Heart left ventricle (tissue), 16 donors: ENCODE data around the gene PTPRU. TPM values are rescaled to one million over a fixed set of nuclear protein-coding genes. Genes with fewer than 3 reads are reported as not detected.

Source experiments
- ATAC-seq, 4 donors: fragments of 200-7000 bp; cut with Tn5 transposase; one replicate each; pipeline ENCODE4 v1.9.1; 2020 to 2022; ENCODE audit warnings: moderate library complexity in 4 of 4, mild to moderate bottlenecking in 3 of 4, moderate number of reproducible peaks in 1 of 4
- DNase-seq, 5 donors: peaks; one replicate each; pipeline ENCODE4 v3.0.0-alpha.2; 2020
- H3K27ac ChIP-seq, 12 donors: fragments of 200-600 bp; sonication (generic) in 4 of 12; one replicate each; pipeline versions ENCODE4 v1.5.0 to v1.8.0; 2016 to 2022; ENCODE audit warnings: mild to moderate bottlenecking in 2 of 12
- H3K27me3 ChIP-seq, 9 donors: fragments of 200-600 bp; sonication (generic) in 2 of 9; one replicate each; pipeline versions ENCODE4 v1.5.1 to v1.8.0; 2016 to 2022; ENCODE audit warnings: mild to moderate bottlenecking in 3 of 9
- H3K36me3 ChIP-seq, 9 donors: fragments of 200-600 bp; sonication (generic) in 2 of 9; one replicate each; pipeline versions ENCODE4 v1.5.0 to v1.8.0; 2018 to 2022; ENCODE audit warnings: mild to moderate bottlenecking in 2 of 9
- H3K4me1 ChIP-seq, 12 donors: fragments of 200-600 bp; sonication (generic) in 4 of 12; one replicate each; pipeline versions ENCODE4 v1.5.0 to v1.8.0; 2016 to 2022; ENCODE audit warnings: mild to moderate bottlenecking in 3 of 12
- H3K4me3 ChIP-seq, 12 donors: fragments of 200-600 bp; sonication (generic) in 4 of 12; one replicate each; pipeline versions ENCODE4 v1.5.0 to v1.8.0; 2017 to 2022; ENCODE audit warnings: mild to moderate bottlenecking in 9 of 12, moderate library complexity in 4 of 12
- H3K9me3 ChIP-seq, 12 donors: fragments of 200-600 bp; sonication (generic) in 4 of 12; one replicate each; pipeline versions ENCODE4 v1.5.0 to v1.8.0; 2016 to 2022; ENCODE audit warnings: mild to moderate bottlenecking in 1 of 12
- POLR2A ChIP-seq, 2 donors: fragments of 450-650 bp; IDR thresholded peaks; one replicate each; pipeline ENCODE4 v1.6.1; 2017; ENCODE audit warnings: antibody characterized with exemption in 2 of 2, mild to moderate bottlenecking in 2 of 2, moderate library complexity in 2 of 2
- WGBS, 4 donors: extraction: QIAGEN DNeasy Blood & Tissue Kit in 2 of 4; methylation state at CpG; one replicate each; pipeline versions ENCODE4 v1.1.5 to v1.1.7; 2013 to 2018; 5-methylcytosine and 5-hydroxymethylcytosine counted together
- intact Hi-C, 10 donors: fragments of 100-400 bp; cut with DNase I; formaldehyde crosslinking; loops; one replicate each; pipeline versions ENCODE4 v1.11.1 to v1.14.2; 2022
- polyA plus RNA-seq, 2 donors: library from polyadenylated mRNA; stranded (reverse); fragments of 200-250 nt; gene quantifications; one replicate each; pipeline ENCODE4 v1.2.3, GENCODE V29; 2013
- total RNA-seq, 9 donors: library from RNA; depleted of rRNA in 2 of 9; stranded (reverse); fragments of >200 nt in 2 of 9; fragmentation: NEBNext Ultra II Directional in 3 of 9; extraction: Animal tissue kit (Norgen Biotek cat#: 25700) in 3 of 9; gene quantifications; one replicate each; pipeline versions ENCODE4 v1.1.0 to v1.2.4, GENCODE V29; 2016 to 2023
- TF ChIP-seq, protein P1 (sequence below), 12 donors: fragments of 200-600 bp; sonication (generic) in 4 of 12; IDR thresholded peaks; one replicate each; pipeline versions ENCODE4 v1.5.0 to v1.8.0; 2018 to 2022; ENCODE audit warnings: antibody characterized with exemption in 12 of 12, mild to moderate bottlenecking in 5 of 12
- donor health status: ischemic (EF 13 %, LVEDD 7.1; RV severe dilation, severe dysfunction).
- donor health status: healthy with polysubstance abuse.
- donor health status: DM: no; HTN: yes; CAD: no.
- donor health status: DM: no; HTN: no; CAD: no.
- donor health status: ischemic (EF 25% LVEDD 6.9; RV normal size, moderate dysfunction).
- donor health status: ischemic (EF 25% LVEDD 5.7; RV mildly dilated, moderate dysfunction).
- donor health status: healthy.
- donor health status: DM: yes; HTN: yes; CAD: no.
- donor health status: ischemic (EF 35%, LVEDD 5.7; RV mildly dilated, moderate dysfunction).
- donor health status: nonischemic (EF 11% LVEDD 7.7; RV severe dilation, severe dysfunction).
- donor health status: DM: yes; HTN: yes; CAD: no.
- donor health status: PGD.
- donor health status: ischemic (EF 29% LVEDD 5.4; RV normal size, mild dysfunction).
- donor health status: nonischemic (EF 23%, LVEDD 6.1; RV moderate dilation, normal function).

Gene PTPRU
- total and polyA plus RNA-seq, 11 donors, result 7.1 to 59.9 (median 16.2) TPM

DNA sequence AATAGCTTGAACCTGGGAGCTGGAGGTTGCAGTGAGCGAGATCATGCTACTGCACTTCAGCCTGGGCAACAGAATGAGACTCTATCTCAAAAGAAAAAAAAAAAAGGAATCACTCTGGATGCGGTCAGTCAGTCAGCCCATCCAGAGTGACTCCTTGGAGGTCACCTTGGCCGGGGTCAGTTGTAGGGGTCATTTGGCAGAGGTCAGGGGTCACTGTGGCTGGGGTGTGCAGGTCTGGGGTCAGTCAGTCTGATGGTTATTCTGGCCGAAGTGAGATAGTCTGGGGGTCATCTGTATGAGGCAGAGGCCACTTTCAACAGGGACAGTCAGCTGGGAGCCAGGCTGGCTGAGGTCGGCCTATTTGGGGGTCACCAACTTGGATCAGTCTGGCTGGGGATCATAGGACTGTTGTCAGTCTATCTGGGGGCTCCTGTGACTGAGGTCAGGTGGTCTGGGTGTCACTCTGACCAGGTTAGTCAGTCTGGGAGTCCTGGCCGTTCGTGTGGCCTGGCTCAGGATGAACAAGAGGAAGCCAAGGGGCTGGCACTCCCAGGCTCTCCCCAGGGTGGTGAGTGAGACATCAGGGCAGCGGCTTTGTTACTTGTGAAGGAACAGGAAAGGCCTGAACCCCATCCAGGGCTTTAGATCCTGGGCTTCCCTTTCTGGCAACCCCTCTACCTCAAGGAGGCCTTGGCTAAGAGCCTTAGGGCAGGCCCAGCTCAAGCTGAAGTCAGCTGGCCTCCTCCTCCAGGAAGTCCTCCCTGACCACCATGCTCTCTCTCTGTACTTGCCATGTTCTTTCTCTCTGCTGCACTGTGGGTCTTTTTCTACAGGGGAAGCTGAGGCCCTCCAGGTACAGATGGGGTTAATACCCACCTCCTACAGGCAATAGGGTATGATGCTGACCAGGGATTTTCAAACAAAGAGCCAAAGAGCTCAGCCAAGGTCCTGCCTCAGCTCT lies 15.1 kb downstream of the PTPRU start:
- H3K27me3 ChIP-seq, result peaks cover 0 to 4% (median 0%) of the 10 kb centered on the region in 9 donors
- H3K36me3 ChIP-seq, result no peaks in the 10 kb centered on the region
- no peak overlapping the region for H3K27ac ChIP-seq
- ATAC-seq, result no peak
- intact Hi-C loops, result loop anchor here in 1 of 10 donors (10.0 kb wide), 1 partner anchor 443 kb away; no protein-coding TSS in a partner anchor
- DNase-seq, result no peak
- no peak overlapping the region for H3K4me3 ChIP-seq
- WGBS, 4 donors, result 83 to 89% (median 86%) methylated on average over 7 to 8 of the region's 8 CpGs
- H3K9me3 ChIP-seq, result no peaks in the 10 kb centered on the region
- TF ChIP-seq POLR2A (IDR thresholded peaks at IDR 0.05), result no peak
- TF ChIP-seq, protein P1, sequence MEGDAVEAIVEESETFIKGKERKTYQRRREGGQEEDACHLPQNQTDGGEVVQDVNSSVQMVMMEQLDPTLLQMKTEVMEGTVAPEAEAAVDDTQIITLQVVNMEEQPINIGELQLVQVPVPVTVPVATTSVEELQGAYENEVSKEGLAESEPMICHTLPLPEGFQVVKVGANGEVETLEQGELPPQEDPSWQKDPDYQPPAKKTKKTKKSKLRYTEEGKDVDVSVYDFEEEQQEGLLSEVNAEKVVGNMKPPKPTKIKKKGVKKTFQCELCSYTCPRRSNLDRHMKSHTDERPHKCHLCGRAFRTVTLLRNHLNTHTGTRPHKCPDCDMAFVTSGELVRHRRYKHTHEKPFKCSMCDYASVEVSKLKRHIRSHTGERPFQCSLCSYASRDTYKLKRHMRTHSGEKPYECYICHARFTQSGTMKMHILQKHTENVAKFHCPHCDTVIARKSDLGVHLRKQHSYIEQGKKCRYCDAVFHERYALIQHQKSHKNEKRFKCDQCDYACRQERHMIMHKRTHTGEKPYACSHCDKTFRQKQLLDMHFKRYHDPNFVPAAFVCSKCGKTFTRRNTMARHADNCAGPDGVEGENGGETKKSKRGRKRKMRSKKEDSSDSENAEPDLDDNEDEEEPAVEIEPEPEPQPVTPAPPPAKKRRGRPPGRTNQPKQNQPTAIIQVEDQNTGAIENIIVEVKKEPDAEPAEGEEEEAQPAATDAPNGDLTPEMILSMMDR (IDR thresholded peaks at IDR 0.05), result no peak
- no peaks in the 10 kb centered on the region for H3K4me1 ChIP-seq

DNA sequence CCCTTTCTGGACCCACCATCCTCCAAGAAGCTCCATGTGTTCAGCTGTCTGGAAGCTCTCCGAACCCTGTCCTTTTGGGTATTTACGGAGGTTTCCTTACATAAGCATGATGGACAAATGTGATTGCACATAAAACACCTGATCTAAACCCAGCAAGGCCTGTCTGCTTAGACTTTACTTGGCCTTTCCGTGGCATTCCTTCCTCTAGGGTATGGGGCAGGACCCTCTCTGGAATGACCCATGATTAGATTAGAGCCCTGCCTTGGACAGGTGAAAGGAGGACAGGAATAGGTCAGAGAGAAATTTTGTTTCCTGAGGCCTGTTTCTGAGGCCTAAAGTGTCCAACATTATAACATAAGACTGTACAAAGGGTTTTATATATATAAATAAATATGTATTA lies 16.9 kb downstream of the PTPRU start:
- 90 to 92% (median 91%) methylated on average over 3 of the region's 3 CpGs for WGBS, 4 donors
- no peaks in the 10 kb centered on the region for H3K4me1 ChIP-seq
- no peaks in the 10 kb centered on the region for H3K36me3 ChIP-seq
- no peak overlapping the region for H3K4me3 ChIP-seq
- no peaks in the 10 kb centered on the region for H3K9me3 ChIP-seq
- ATAC-seq (no peak), DNase-seq (no peak)
- H3K27ac ChIP-seq, result no peak overlapping the region
- no peak for TF ChIP-seq POLR2A (IDR thresholded peaks at IDR 0.05)
- TF ChIP-seq, protein P1 (IDR thresholded peaks at IDR 0.05), result no peak
- intact Hi-C loops, result loop anchor here in 1 of 10 donors (10.0 kb wide), 1 partner anchor 442 kb away; no protein-coding TSS in a partner anchor
- peaks cover 0 to 8% (median 0%) of the 10 kb centered on the region in 9 donors for H3K27me3 ChIP-seq

DNA sequence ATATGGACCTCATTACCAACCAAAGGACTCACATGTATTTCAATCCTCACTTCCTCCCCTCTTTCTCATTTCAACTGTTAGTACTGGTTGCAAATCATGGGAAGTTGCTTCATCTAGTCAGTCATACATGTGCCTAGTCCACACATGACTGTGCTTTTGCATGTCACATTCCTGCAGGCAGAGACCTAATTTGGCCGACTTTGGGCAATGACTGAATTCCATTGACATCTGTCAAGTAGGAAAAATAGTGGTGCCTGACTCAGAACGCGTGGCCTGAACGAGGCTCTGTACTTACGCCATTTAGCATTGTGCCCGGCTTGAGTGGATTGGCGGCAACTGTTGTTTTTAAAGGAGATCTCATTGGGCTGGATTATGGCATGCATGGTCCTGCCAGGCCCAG lies 18.0 kb downstream of the PTPRU start:
- Histone ChIP-seq H3K9me3 (no peaks in the 10 kb centered on the region), H3K4me3 (no peak overlapping the region), H3K27me3 (peaks cover 0 to 20% (median 0%) of the 10 kb centered on the region in 9 donors), H3K27ac (no peak overlapping the region), H3K4me1 (peaks cover 0 to 8% (median 3%) of the 10 kb centered on the region in 12 donors), H3K36me3 (no peaks in the 10 kb centered on the region)
- WGBS, 4 donors, result 85 to 93% (median 90%) methylated on average over 7 of the region's 7 CpGs
- ATAC-seq (no peak), DNase-seq (no peak)
- TF ChIP-seq, protein P1 (IDR thresholded peaks at IDR 0.05), result no peak
- TF ChIP-seq POLR2A (IDR thresholded peaks at IDR 0.05), result no peak
- intact Hi-C loops, result loop anchor here in 1 of 10 donors (10.0 kb wide), 1 partner anchor 440 kb away; no protein-coding TSS in a partner anchor

DNA sequence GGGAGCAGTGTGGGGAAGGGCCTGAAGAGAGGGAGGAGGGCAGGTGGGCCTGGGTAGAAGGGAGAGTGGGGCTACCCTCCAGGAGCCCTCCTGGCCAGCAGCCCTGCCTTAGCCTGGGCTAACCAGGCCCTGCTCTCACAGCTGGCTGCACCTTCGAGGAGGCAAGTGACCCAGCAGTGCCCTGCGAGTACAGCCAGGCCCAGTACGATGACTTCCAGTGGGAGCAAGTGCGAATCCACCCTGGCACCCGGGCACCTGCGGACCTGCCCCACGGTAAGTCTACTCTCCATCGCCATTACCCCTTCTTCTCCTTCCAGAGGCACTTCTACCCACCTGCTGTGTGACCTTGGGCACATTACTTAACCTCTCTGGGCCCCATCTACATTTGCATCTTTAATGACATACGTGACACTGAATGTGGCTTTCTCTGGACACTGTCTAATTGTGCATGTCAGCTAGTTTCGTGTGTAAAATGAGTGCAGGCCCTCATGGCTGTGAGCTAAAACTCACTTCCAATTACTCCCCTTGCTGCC lies 18.9 kb downstream of the PTPRU start:
- H3K27me3 ChIP-seq, result peaks cover 0 to 23% (median 0%) of the 10 kb centered on the region in 9 donors
- H3K4me3 ChIP-seq, result no peak overlapping the region
- WGBS, 4 donors, result 86 to 94% (median 90%) methylated on average over 10 of the region's 10 CpGs
- H3K9me3 ChIP-seq, result no peaks in the 10 kb centered on the region
- H3K36me3 ChIP-seq, result no peaks in the 10 kb centered on the region
- H3K27ac ChIP-seq, result no peak overlapping the region
- no peak for TF ChIP-seq POLR2A (IDR thresholded peaks at IDR 0.05)
- TF ChIP-seq, protein P1 (IDR thresholded peaks at IDR 0.05), result no peak
- DNase-seq (no peak), ATAC-seq (no peak)
- intact Hi-C loops, result loop anchor here in 1 of 10 donors (10.0 kb wide), 1 partner anchor 440 kb away; no protein-coding TSS in a partner anchor
- peaks cover 0 to 15% (median 9%) of the 10 kb centered on the region in 12 donors for H3K4me1 ChIP-seq
